G401 (cell line): Measurements from ENCODE around the gene OR2AP1. TPM values are rescaled to one million over a fixed set of nuclear protein-coding genes. Genes with fewer than 3 reads are reported as not detected.
"Not testable (repeated sequence)": the region's sequence is repeated elsewhere in the genome, so short reads cannot be mapped to it uniquely, and the experiment has no call there.

Experiments
- DNase-seq: peaks from one replicate; pipeline ENCODE4 v3.0.0-alpha.2; 2015; ENCODE audit warnings: low spot score
- in situ Hi-C: cut with HindIII; loops from 2 replicates; pipeline ENCODE4 v1.10.0; 2016; ENCODE audit warnings: low sequenced_read_pairs, mixed read lengths
- total RNA-seq: library from RNA; depleted of rRNA; stranded (reverse); fragments of >200 nt; shearing (Covaris generic); gene quantifications from 2 replicates; pipeline ENCODE4 v1.2.3, GENCODE V29; 2014; rRNA removed

Gene OR2AP1
- total RNA-seq, result not detected in 2 replicates

GRCh38 chr12:55572168-55572567 lies at the start of gene OR2AP1:
Gene OR2AP1, plus strand, starts transcription at chr12:55572468. Its CDS starts 1,947 bp downstream, at chr12:55574415.
- in situ Hi-C loops, result no loop called here
- DNase-seq, result no peak

- in situ Hi-C loops, result not testable (repeated sequence)
These were observed 24.0 kb upstream of the OR2AP1 start for GRCh38 chr12:55548235-55548634.

GRCh38 chr12:55548756-55549155 lies 23.5 kb upstream of the OR2AP1 start:
- in situ Hi-C loops, result no loop called here
- no peak for DNase-seq

More at GRCh38 chr12:55548235-55548634, 24.0 kb upstream of the OR2AP1 start:
- not testable (repeated sequence) for DNase-seq

- no peak for DNase-seq
- in situ Hi-C loops, result no loop called here
These were observed 23.0 kb upstream of the OR2AP1 start, which contains the start of gene OR6C4 for GRCh38 chr12:55549302-55549701. Gene OR6C4, plus strand, starts transcription at chr12:55549602. Its CDS starts 1,625 bp downstream, at chr12:55551227.

GRCh38 chr12:55554296-55554695 lies 18.0 kb upstream of the OR2AP1 start:
- in situ Hi-C loops, result no loop called here
- DNase-seq, result no peak

GRCh38 chr12:55570060-55570459 lies 2.2 kb upstream of the OR2AP1 start:
- in situ Hi-C loops, DNase-seq: not testable (repeated sequence)

GRCh38 chr12:55570689-55571088 lies 1.6 kb upstream of the OR2AP1 start:
- DNase-seq, in situ Hi-C loops: not testable (repeated sequence)

- DNase-seq, result no peak
- in situ Hi-C loops, result no loop called here
These were observed 9.8 kb downstream of the OR2AP1 start for GRCh38 chr12:55582066-55582465.

- in situ Hi-C loops, result no loop called here
- no peak for DNase-seq
These were observed 13.5 kb downstream of the OR2AP1 start for GRCh38 chr12:55585817-55586216.

GRCh38 chr12:55590152-55590551 lies 17.9 kb downstream of the OR2AP1 start:
- DNase-seq, in situ Hi-C loops: not testable (repeated sequence)

- DNase-seq, result no peak
- in situ Hi-C loops, result no loop called here
These were observed 35.7 kb downstream of the OR2AP1 start for GRCh38 chr12:55607821-55608594.

- in situ Hi-C loops, result no loop called here
- DNase-seq, result no peak
These were observed 38.3 kb downstream of the OR2AP1 start for GRCh38 chr12:55610598-55610997.

- in situ Hi-C loops, result no loop called here
These were observed 40.4 kb downstream of the OR2AP1 start for GRCh38 chr12:55612646-55613045.

GRCh38 chr12:55614764-55615163 lies 42.5 kb downstream of the OR2AP1 start:
- no peak for DNase-seq
- in situ Hi-C loops, result no loop called here

More at GRCh38 chr12:55612646-55613045, 40.4 kb downstream of the OR2AP1 start:
- no peak for DNase-seq

- DNase-seq, result peak; percentile 67
- in situ Hi-C loops, result no loop called here
These were observed 47.3 kb downstream of the OR2AP1 start for GRCh38 chr12:55619354-55620138.

GRCh38 chr12:55624056-55624455 lies 51.8 kb downstream of the OR2AP1 start:
- in situ Hi-C loops, result no loop called here
- DNase-seq, result no peak
